Caco-2 (cell line): ENCODE results near the gene UBASH3B. TPM values are rescaled to one million over a fixed set of nuclear protein-coding genes. Genes with fewer than 3 reads are reported as not detected.

Experiments used
- BruUV-seq: library from RNA; stranded (reverse); fragments of 400-500 nt; replicated peaks from 2 replicates; lab custom pipeline; 2021; lab: Mats Ljungman, UMichigan
- CTCF ChIA-PET: fragments of 300-600 bp; sonication (Branson Sonifier 250); formaldehyde crosslinking; loops from one replicate; lab custom pipeline; 2022; ENCODE audit warnings: antibody characterized with exemption; lab: Charles Lee
- POLR2A ChIA-PET: fragments of 300-600 bp; sonication (Branson Sonifier 250); formaldehyde crosslinking; loops from one replicate; lab custom pipeline; 2022; ENCODE audit warnings: antibody characterized with exemption; lab: Charles Lee
- DNase-seq, 2 experiments: peaks; one replicate each; pipeline versions ENCODE4 v3.0.0 to v3.0.0-alpha.2; 2020 to 2022
- H3K27me3 ChIP-seq: replicated peaks from 2 replicates; pipeline ENCODE4 v1.6.0; 2011; ENCODE audit warnings: low read length; ENCODE audit not compliant: control insufficient read depth, insufficient read depth
- H3K36me3 ChIP-seq: 2 replicates; pipeline ENCODE4 v1.5.1; 2011; ENCODE audit warnings: low read length; ENCODE audit not compliant: control insufficient read depth, insufficient read depth
- H3K4me1 ChIP-seq: fragments of 250-450 bp; sonication (Bioruptor Pico); 2 replicates; pipeline ENCODE4 v1.5.1; 2020; ENCODE audit warnings: mild to moderate bottlenecking
- H3K4me3 ChIP-seq: 2 replicates; pipeline ENCODE4 v1.5.1; 2011; ENCODE audit warnings: low read depth, mild to moderate bottlenecking, control low read depth, low read length
- H3K9me3 ChIP-seq: fragments of 250-450 bp; sonication (Bioruptor Pico); 2 replicates; pipeline ENCODE4 v1.5.1; 2020; ENCODE audit warnings: mild to moderate bottlenecking, moderate library complexity
- H3K27ac Mint-ChIP-seq: one replicate; pipeline ENCODE4 v1.8.0; 2022; ENCODE audit warnings: mixed read lengths; ENCODE audit not compliant: unreplicated experiment
- H3K27me3 Mint-ChIP-seq: one replicate; pipeline ENCODE4 v1.8.0; 2022; ENCODE audit warnings: mixed read lengths; ENCODE audit not compliant: insufficient read depth, unreplicated experiment
- H3K36me3 Mint-ChIP-seq: one replicate; pipeline ENCODE4 v1.8.0; 2022; ENCODE audit warnings: mild to moderate bottlenecking, mixed read lengths; ENCODE audit not compliant: insufficient read depth, unreplicated experiment
- H3K4me1 Mint-ChIP-seq: one replicate; pipeline ENCODE4 v1.8.0; 2022; ENCODE audit warnings: low read depth, mixed read lengths; ENCODE audit not compliant: unreplicated experiment
- H3K4me3 Mint-ChIP-seq: one replicate; pipeline ENCODE4 v1.8.0; 2022; ENCODE audit warnings: mild to moderate bottlenecking, moderate library complexity, mixed read lengths; ENCODE audit not compliant: unreplicated experiment
- H3K9me3 Mint-ChIP-seq: one replicate; pipeline ENCODE4 v1.8.0; 2022; ENCODE audit warnings: mixed read lengths; ENCODE audit not compliant: unreplicated experiment
- intact Hi-C: fragments of 100-400 bp; cut with micrococcal nuclease; formaldehyde crosslinking; loops from one replicate; pipeline ENCODE4 v1.10.0; 2022; ENCODE audit not compliant: unreplicated experiment
- total RNA-seq: library from RNA; stranded (reverse); gene quantifications from 2 replicates; pipeline ENCODE4 v1.2.3, GENCODE V29; 2022
- TF ChIP-seq, protein P1 (sequence below), 2 experiments: fragments of 200-600 bp in 1 of 2; IDR thresholded peaks; 1 replicate in 1 of 2; 2 replicates in 1 of 2; pipeline versions ENCODE4 v1.5.1 to v1.8.0; 2011 to 2022; ENCODE audit warnings: antibody characterized with exemption in 1 of 2, control low read depth in 1 of 2, inconsistent platforms in 1 of 2, low read depth in 1 of 2, low read length in 1 of 2, mild to moderate bottlenecking in 1 of 2, moderate library complexity in 1 of 2; ENCODE audit not compliant: insufficient read depth in 1 of 2, severe bottlenecking in 1 of 2, unreplicated experiment in 1 of 2

UBASH3B gene
- total RNA-seq, 1 experiment from 2014 or later, result 21.5 TPM

DNA sequence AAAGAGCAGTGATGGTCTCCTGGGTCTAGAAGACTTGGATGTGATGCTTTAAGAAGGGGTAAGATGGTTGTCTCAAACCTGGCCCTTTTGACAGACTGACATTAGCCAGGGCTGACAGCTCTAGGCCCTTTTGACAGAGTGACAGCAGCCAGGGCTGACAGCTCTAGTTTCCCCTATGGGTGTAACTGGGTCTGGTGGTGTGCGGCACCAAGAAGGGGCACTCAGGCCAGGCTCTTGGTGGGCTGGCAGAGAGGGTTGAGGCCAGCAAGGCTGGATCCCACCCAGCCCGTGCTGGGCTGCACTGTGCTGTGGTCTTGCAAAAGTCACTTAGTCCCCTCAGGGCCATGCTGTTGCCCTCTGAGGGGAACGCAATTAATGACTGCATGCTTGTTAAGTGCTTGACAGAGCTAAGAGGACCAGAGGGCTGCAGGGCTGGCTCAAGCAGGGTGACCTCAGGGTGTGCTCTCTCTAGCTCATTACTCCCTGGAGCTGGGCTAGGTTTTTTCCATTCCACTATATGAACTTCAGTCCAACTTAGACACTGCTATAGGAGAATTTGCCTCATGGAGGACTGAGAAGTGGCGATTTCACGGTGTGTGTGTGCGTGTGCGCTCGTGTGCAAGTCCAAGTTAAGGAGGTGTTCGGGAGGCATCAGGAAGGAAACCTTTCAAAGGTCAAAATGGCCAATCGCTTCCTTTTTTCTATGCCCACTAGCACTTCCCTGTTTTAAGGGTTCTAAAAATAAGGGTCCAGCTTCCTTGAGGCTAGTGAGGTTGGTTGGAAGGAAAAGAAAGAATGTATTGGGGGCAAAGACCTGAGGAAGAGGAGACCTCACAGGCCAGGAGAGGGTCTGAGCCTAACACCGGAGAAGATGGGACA is 4.4 kb downstream of the UBASH3B start:
- H3K27ac Mint-ChIP-seq, result peak overlapping the region; percentile 21
- Histone ChIP-seq H3K27me3 (no peaks in the 10 kb centered on the region), H3K36me3 (no peaks in the 10 kb centered on the region), H3K4me3 (no peak overlapping the region), H3K9me3 (no peaks in the 10 kb centered on the region), H3K4me1 (peaks cover 22% of the 10 kb centered on the region)
- no peaks in the 10 kb centered on the region for H3K27me3 Mint-ChIP-seq
- TF ChIP-seq, protein P1, sequence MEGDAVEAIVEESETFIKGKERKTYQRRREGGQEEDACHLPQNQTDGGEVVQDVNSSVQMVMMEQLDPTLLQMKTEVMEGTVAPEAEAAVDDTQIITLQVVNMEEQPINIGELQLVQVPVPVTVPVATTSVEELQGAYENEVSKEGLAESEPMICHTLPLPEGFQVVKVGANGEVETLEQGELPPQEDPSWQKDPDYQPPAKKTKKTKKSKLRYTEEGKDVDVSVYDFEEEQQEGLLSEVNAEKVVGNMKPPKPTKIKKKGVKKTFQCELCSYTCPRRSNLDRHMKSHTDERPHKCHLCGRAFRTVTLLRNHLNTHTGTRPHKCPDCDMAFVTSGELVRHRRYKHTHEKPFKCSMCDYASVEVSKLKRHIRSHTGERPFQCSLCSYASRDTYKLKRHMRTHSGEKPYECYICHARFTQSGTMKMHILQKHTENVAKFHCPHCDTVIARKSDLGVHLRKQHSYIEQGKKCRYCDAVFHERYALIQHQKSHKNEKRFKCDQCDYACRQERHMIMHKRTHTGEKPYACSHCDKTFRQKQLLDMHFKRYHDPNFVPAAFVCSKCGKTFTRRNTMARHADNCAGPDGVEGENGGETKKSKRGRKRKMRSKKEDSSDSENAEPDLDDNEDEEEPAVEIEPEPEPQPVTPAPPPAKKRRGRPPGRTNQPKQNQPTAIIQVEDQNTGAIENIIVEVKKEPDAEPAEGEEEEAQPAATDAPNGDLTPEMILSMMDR (IDR thresholded peaks at IDR 0.05; ENCODE audit: insufficient read depth in 1 of 2, low read depth in 1 of 2, low read length in 1 of 2, severe bottlenecking in 1 of 2, unreplicated experiment in 1 of 2), result no peak
- intact Hi-C loops, result loop anchor here (5.0 kb wide), 1 partner anchor 72 kb away; no protein-coding TSS in a partner anchor
- BruUV-seq, result no TSS peak
- H3K9me3 Mint-ChIP-seq, result no peaks in the 10 kb centered on the region
- H3K4me3 Mint-ChIP-seq, result no peak overlapping the region
- H3K4me1 Mint-ChIP-seq, result peaks cover 17% of the 10 kb centered on the region
- DNase-seq, result no peak
- H3K36me3 Mint-ChIP-seq, result peaks cover 12% of the 10 kb centered on the region
- POLR2A ChIA-PET, result no interaction called here
- CTCF ChIA-PET, result interaction anchor here (0.6 kb wide), 1 partner anchor 29 kb away, joined by 3 read pairs; no protein-coding TSS in a partner anchor

DNA sequence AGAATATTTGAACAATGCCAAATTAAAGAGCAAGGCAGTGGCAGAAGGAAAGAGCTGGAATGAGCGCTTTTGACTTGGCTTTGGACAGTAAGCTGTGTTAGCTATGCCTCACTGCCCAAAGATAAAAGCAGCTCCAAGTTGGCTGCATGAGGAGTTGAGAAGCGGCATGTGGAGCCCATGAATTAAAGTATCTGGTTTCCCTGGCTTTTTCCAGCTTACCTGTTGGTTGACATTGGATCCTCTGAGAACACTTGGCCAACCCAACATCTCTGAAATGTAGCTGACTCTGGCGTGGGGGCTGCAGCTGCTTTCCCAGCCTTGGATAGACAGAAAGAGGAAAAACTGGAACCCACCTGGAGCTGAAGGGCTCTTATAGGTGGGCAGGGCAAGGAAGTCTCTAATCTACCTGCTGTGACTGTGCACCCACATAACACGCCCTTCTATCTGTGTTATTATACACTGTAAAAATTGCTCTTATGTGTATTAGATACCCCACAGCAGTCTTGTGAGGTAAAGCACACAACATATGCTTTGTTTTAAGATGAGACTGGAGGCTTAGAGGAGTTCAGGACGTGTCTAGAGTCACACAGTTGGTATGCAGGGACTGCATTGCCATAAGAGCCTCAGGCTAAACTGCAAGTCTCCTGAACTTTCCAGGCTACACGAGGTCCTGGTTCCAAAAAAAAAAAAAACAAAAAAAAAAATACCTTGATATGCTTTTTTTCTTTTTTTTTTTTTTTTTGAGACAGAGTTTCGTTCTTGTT is 5.8 kb downstream of the UBASH3B start:
- H3K4me3 ChIP-seq, result no peak overlapping the region
- intact Hi-C loops, result no loop called here
- peaks cover 9% of the 10 kb centered on the region for H3K36me3 Mint-ChIP-seq
- no TSS peak for BruUV-seq
- H3K9me3 ChIP-seq, result no peaks in the 10 kb centered on the region
- no peak overlapping the region for H3K4me3 Mint-ChIP-seq
- TF ChIP-seq, protein P1 (IDR thresholded peaks at IDR 0.05; ENCODE audit: insufficient read depth in 1 of 2, low read depth in 1 of 2, low read length in 1 of 2, severe bottlenecking in 1 of 2, unreplicated experiment in 1 of 2), result no peak
- no peaks in the 10 kb centered on the region for H3K36me3 ChIP-seq
- peaks cover 13% of the 10 kb centered on the region for H3K4me1 Mint-ChIP-seq
- no peak overlapping the region for H3K27ac Mint-ChIP-seq
- ChIA-PET POLR2A (interaction anchor here (0.7 kb wide), 2 partner anchors 11 to 49 kb away, joined by 5 to 8 read pairs; no protein-coding TSS in a partner anchor), CTCF (interaction anchor here (0.7 kb wide), 1 partner anchor 28 kb away, joined by 4 read pairs; no protein-coding TSS in a partner anchor)
- peak; percentile 47 to 69 for DNase-seq
- no peaks in the 10 kb centered on the region for H3K9me3 Mint-ChIP-seq
- H3K27me3 Mint-ChIP-seq, result no peaks in the 10 kb centered on the region
- no peaks in the 10 kb centered on the region for H3K27me3 ChIP-seq
- H3K4me1 ChIP-seq, result peaks cover 18% of the 10 kb centered on the region
